ENCODE measurements around the gene SLC38A6. TPM values are rescaled to one million over a fixed set of nuclear protein-coding genes. Genes with fewer than 3 reads are reported as not detected.

SLC38A6 gene
- total and polyA plus RNA-seq, 2 experiments from 2014 or later, result 11.9 to 23.2 TPM

- H3K4me3 Mint-ChIP-seq, result no peak overlapping the region
- Histone ChIP-seq H3F3A (replicated peaks; ENCODE audit: low read depth) (no peaks in the 10 kb centered on the region), H3K9me2 (ENCODE audit: insufficient read depth) (peaks cover 2% of the 10 kb centered on the region; the same call in 1 of the 2 replicates), H3K36me3 (ENCODE audit: insufficient read depth) (no peaks in the 10 kb centered on the region; the same call in 1 of the 2 replicates), H2AFZ (no peak overlapping the region), H3K4me2 (no peak overlapping the region), H3K4me1 (ENCODE audit: insufficient read depth) (peaks cover 10% of the 10 kb centered on the region), H3K79me2 (replicated peaks; ENCODE audit: insufficient read depth) (no peaks in the 10 kb centered on the region), H3K27me3 (ENCODE audit: insufficient read depth) (no peaks in the 10 kb centered on the region), H3K4me3 (no peak overlapping the region), H3K27ac (ENCODE audit: low read depth) (no peak overlapping the region), H4K20me1 (replicated peaks; ENCODE audit: insufficient read depth) (no peaks in the 10 kb centered on the region)
- TF ChIP-seq NANOG (IDR thresholded peaks at IDR 0.05; ENCODE audit: borderline replicate concordance), result no peak
- TF ChIP-seq JUNB (IDR thresholded peaks at IDR 0.05; ENCODE audit: unreplicated experiment), result no peak
- TF ChIP-seq ZNF331 (CRISPR knock-in tag; IDR thresholded peaks at IDR 0.05; ENCODE audit: low read depth), result no peak
- TF ChIP-seq CREB1 (CRISPR knock-in tag; IDR thresholded peaks at IDR 0.05; ENCODE audit: low read depth), result no peak
- no peak for TF ChIP-seq EZH2phosphoT487 (IDR thresholded peaks at IDR 0.05; ENCODE audit: unreplicated experiment)
- no peak for TF ChIP-seq ETS1 (IDR thresholded peaks at IDR 0.05)
- no peak for TF ChIP-seq STAT1 (IDR thresholded peaks at IDR 0.05; ENCODE audit: unreplicated experiment)
- no peak for TF ChIP-seq POLR2AphosphoS5 (IDR thresholded peaks at IDR 0.05; ENCODE audit: low read depth)
- TF ChIP-seq EZH2 (IDR thresholded peaks at IDR 0.05; ENCODE audit: low read depth, unreplicated experiment), result no peak
- TF ChIP-seq, protein P1, sequence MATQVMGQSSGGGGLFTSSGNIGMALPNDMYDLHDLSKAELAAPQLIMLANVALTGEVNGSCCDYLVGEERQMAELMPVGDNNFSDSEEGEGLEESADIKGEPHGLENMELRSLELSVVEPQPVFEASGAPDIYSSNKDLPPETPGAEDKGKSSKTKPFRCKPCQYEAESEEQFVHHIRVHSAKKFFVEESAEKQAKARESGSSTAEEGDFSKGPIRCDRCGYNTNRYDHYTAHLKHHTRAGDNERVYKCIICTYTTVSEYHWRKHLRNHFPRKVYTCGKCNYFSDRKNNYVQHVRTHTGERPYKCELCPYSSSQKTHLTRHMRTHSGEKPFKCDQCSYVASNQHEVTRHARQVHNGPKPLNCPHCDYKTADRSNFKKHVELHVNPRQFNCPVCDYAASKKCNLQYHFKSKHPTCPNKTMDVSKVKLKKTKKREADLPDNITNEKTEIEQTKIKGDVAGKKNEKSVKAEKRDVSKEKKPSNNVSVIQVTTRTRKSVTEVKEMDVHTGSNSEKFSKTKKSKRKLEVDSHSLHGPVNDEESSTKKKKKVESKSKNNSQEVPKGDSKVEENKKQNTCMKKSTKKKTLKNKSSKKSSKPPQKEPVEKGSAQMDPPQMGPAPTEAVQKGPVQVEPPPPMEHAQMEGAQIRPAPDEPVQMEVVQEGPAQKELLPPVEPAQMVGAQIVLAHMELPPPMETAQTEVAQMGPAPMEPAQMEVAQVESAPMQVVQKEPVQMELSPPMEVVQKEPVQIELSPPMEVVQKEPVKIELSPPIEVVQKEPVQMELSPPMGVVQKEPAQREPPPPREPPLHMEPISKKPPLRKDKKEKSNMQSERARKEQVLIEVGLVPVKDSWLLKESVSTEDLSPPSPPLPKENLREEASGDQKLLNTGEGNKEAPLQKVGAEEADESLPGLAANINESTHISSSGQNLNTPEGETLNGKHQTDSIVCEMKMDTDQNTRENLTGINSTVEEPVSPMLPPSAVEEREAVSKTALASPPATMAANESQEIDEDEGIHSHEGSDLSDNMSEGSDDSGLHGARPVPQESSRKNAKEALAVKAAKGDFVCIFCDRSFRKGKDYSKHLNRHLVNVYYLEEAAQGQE (IDR thresholded peaks at IDR 0.05; ENCODE audit: unreplicated experiment), result no peak
- TF ChIP-seq ZNF114 (CRISPR knock-in tag; IDR thresholded peaks at IDR 0.05), result no peak
- TF ChIP-seq, protein P2, sequence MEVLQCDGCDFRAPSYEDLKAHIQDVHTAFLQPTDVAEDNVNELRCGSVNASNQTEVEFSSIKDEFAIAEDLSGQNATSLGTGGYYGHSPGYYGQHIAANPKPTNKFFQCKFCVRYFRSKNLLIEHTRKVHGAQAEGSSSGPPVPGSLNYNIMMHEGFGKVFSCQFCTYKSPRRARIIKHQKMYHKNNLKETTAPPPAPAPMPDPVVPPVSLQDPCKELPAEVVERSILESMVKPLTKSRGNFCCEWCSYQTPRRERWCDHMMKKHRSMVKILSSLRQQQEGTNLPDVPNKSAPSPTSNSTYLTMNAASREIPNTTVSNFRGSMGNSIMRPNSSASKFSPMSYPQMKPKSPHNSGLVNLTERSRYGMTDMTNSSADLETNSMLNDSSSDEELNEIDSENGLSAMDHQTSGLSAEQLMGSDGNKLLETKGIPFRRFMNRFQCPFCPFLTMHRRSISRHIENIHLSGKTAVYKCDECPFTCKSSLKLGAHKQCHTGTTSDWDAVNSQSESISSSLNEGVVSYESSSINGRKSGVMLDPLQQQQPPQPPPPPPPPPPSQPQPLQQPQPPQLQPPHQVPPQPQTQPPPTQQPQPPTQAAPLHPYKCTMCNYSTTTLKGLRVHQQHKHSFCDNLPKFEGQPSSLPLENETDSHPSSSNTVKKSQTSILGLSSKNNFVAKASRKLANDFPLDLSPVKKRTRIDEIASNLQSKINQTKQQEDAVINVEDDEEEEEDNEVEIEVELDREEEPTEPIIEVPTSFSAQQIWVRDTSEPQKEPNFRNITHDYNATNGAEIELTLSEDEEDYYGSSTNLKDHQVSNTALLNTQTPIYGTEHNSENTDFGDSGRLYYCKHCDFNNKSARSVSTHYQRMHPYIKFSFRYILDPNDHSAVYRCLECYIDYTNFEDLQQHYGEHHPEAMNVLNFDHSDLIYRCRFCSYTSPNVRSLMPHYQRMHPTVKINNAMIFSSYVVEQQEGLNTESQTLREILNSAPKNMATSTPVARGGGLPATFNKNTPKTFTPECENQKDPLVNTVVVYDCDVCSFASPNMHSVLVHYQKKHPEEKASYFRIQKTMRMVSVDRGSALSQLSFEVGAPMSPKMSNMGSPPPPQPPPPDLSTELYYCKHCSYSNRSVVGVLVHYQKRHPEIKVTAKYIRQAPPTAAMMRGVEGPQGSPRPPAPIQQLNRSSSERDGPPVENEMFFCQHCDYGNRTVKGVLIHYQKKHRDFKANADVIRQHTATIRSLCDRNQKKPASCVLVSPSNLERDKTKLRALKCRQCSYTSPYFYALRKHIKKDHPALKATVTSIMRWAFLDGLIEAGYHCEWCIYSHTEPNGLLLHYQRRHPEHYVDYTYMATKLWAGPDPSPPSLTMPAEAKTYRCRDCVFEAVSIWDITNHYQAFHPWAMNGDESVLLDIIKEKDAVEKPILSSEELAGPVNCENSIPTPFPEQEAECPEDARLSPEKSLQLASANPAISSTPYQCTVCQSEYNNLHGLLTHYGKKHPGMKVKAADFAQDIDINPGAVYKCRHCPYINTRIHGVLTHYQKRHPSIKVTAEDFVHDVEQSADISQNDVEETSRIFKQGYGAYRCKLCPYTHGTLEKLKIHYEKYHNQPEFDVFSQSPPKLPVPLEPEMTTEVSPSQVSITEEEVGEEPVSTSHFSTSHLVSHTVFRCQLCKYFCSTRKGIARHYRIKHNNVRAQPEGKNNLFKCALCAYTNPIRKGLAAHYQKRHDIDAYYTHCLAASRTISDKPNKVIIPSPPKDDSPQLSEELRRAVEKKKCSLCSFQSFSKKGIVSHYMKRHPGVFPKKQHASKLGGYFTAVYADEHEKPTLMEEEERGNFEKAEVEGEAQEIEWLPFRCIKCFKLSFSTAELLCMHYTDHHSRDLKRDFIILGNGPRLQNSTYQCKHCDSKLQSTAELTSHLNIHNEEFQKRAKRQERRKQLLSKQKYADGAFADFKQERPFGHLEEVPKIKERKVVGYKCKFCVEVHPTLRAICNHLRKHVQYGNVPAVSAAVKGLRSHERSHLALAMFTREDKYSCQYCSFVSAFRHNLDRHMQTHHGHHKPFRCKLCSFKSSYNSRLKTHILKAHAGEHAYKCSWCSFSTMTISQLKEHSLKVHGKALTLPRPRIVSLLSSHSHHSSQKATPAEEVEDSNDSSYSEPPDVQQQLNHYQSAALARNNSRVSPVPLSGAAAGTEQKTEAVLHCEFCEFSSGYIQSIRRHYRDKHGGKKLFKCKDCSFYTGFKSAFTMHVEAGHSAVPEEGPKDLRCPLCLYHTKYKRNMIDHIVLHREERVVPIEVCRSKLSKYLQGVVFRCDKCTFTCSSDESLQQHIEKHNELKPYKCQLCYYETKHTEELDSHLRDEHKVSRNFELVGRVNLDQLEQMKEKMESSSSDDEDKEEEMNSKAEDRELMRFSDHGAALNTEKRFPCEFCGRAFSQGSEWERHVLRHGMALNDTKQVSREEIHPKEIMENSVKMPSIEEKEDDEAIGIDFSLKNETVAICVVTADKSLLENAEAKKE (CRISPR knock-in tag; IDR thresholded peaks at IDR 0.05), result no peak
- DNase-seq (ENCODE audit: low spot score), result no peak
- H3K4me1 Mint-ChIP-seq, result peaks cover 9% of the 10 kb centered on the region
- H3K9me3 Mint-ChIP-seq, result no peaks in the 10 kb centered on the region; the same call in 2 of the 3 replicates
- no peak for ATAC-seq
- no peak overlapping the region for H3K27ac Mint-ChIP-seq
- H3K27me3 Mint-ChIP-seq (ENCODE audit: insufficient read depth, low read depth, poor library complexity), result no peaks in the 10 kb centered on the region
- H3K36me3 Mint-ChIP-seq (ENCODE audit: low read depth), result peaks cover 9% of the 10 kb centered on the region; the same call in 2 of the 3 replicates
These were observed 97.1 kb downstream of the SLC38A6 start for GRCh38 chr14:61077951-61078720.
